HG03135 (cell line): ENCODE results near the gene RHNO1.

Experiments used
- ATAC-seq: cut with Tn5 transposase; IDR thresholded peaks from one replicate; pipeline ENCODE4 v1.9.1; 2021; ENCODE audit warnings: mild to moderate bottlenecking, moderate library complexity; ENCODE audit not compliant: unreplicated experiment

The RHNO1 gene, protein sequence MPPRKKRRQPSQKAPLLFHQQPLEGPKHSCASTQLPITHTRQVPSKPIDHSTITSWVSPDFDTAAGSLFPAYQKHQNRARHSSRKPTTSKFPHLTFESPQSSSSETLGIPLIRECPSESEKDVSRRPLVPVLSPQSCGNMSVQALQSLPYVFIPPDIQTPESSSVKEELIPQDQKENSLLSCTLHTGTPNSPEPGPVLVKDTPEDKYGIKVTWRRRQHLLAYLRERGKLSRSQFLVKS

DNA sequence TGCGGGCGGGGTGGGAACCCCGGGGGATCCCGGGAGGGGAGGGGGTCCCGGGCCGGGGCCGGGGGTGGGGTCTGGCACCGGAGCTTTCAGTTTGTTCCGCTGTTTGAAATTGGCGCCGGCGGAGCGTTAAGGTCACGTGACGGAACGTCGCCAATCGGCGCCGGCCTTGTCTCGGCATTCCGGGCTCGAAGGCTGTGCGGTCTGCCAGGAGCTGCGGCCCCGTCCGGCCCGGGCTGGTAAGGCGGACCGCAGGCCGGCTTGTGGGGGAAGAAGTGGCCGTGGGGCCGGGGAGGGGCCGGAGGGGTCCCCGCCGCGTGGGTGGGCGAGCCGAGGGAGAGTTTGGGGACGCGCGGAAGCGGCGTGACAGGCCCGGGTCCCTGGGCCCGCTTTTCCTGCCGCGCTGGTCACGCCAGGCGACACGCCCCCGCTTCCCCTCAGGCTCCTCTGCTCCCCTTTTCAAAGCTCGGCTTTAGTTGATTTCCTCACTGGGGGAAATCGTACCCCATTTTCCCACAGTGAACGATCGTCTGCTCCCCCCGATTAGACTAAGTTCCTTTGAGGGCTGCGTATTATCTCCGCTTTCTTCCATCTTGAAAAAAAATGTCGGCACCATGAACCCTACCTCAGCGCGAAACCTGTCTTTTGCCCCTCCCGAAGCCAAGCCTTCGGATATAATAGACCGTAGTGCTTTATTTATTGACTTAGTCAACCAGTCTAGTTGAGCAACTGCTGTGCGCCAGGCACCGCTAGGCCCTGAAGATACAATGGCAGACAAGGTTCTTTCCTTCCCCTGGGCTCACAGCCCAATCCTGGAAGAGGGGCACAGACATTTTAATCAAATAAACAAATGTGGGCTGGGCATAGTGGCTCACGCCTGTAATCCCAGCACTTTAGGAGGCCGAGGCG, at the start of gene RHNO1, which contains the start of gene FOXM1:
RHNO1 (plus strand) TSS at position 177 of the 906 bp plus-strand sequence. CDS start 8,144 bp downstream, outside the sequence.
FOXM1 (minus strand) TSS at position 128 of the 906 bp plus-strand sequence. CDS start 2,696 bp downstream, outside the sequence.
- ATAC-seq, result peak; percentile 66

DNA sequence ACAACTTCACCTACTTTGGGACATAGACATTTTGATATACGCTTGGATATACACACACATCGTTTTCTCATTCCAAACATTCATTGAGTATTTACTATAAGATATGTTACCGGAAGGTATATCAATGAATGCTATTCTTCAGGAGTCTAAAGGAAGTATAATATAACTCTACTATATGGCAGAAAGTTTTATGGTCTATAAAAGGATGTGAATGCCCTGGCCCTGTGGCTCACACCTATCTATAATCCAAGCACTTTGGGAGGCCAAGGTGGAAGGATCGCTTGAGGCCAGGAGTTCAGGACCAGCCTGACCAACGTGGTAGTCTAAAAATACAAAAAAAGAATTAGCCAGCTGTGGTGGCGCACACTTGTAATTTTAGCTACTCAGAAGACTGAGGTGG, 47.7 kb upstream of the RHNO1 start:
- ATAC-seq, result no peak

DNA sequence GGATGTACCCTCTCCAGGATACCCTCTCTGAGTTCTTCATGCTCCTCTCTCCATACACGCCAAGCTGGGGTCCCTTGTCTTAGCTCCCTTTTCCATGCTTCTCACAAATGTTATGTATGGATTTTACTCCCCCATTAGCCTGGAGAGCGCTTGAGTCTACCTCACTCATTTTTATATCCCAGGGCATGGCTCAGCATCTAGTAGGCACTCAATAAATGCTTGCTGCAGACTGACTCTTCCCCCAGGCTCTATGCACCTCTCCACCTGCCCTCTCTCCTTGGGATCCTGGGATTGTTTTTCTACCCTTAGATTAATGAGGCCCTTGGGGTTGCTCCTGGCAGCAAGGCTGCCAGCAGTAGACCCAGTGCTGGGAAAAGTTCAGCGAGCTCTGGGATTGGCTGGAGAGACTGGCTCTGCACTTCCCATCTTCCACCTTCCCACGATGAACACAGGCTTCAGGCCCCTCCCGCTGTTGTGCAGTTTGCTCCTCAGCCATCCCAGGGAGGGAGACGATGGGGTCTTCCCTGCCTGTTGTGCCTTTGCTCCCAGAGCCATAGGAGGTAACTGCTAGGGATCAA, 44.4 kb upstream of the RHNO1 start:
- ATAC-seq, result no peak

DNA sequence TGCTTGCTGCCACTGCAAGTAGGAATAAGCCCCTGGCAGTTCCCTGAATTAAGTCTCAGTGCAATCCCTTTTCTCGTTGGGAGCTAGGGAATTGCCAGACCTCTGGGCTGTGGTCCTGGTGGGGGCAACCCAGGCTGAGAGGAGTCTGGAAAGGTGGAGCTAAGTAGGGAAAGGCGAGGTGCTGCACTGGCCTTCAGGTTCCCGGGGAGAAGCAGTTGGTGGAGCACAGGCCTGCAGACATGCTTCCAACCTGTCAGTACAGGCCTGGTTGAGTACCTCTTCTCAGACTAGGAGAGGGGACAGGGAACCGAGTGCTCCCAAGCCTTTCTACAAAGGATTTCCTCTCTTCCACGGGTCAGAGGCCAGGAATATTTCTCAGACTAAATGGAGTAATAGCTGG, 43.7 kb upstream of the RHNO1 start:
- no peak for ATAC-seq

DNA sequence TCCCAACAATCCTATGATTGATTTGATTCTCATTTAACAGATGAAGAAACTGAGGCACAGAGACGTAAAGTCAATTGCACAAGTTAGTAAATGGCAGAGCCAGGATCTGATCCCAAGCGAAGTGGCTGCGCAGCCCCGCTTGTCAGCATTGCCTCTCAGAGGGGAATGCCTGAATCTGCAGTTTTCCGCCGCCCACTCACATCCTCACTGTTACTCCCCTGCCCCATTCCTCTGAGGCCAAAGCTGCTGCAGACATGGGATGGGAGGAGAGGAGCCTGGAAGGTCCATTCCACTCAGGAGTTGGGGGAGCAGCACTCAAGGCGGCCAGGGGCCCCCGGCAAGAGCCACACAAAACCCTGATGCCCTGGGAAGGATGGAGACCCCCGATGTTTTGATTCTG, 43.2 kb upstream of the RHNO1 start:
- no peak for ATAC-seq

DNA sequence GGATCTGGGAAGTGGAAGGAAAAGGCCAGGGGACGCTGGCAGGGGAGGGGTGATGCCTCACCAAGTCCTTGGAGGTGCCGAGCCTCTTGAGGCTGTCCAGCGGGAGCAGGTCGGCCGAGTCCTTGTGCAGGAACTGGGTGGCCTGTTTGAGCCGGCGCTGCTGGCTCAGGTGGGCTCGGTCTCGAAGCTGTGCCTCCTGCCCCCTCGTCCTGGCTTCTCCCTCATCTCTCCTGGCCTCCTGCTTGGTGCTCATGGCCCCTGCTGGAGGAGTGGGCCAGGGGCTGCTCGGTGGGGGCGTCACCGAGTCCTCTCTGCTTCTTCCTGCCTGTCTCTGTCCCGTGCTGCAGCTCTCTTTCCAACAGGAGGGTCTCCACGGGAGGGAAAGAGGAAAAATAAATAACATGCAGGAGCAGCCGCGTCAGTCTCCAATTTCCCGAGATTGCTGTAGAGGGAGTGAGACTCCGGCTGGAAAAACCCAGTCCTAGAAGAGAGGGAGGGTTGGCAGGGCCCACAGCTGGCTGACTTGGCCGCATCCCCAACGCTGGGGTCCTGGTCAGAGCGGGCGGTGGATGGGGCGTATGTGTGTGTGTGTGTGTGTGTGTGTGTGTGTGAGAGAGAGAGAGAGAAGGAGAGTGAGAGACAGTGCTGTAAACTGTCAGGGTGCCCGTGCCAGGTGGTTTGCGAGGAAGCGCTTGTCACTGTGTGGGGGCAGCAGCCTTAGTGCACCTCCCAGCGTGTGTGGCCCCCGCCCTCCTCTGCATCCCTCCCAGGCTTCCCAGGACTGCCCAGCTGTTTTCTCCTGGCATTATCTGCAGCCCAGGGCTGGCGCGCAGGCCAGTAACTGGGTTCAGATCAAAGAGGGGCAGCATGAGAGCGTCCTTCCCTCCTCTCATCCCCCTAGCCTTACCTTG, 42.2 kb upstream of the RHNO1 start, which contains the start of gene NRIP2:
NRIP2 (minus strand) TSS at position 455 of the 911 bp plus-strand sequence; CDS start at position 403, 52 bp downstream.
- no peak for ATAC-seq

DNA sequence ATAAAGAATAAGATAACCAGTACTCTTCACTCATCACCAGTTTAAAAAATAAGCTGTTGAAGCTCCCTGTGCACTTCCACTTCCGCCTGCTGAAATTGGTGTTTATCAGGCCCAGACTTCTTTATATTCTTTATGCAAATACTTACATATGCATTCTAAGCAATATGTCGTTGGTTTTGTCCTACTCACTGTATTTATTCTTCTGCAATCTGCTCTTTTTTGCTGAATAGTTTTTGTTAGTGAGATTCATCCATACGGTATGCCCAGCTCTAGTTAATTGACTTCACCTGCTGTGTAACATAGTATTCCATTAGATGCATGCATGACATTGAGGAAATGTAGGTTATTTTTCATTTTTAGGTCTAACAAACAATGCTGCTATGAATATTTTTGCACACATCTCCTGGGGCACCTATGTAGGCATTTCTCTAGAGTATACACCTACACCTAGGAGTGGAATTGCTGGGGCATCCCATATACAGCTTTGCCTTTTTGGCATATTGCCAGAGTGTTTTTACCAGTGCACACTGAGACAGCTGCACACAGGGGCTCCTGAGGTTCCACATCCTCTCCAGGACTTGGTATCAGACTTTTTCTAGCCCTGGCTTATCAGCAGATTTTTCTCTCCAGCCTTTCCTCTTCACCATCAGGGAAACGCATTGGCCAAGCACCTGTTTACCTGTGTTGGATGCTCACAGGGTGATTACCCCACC, 41.2 kb upstream of the RHNO1 start:
- ATAC-seq, result no peak

DNA sequence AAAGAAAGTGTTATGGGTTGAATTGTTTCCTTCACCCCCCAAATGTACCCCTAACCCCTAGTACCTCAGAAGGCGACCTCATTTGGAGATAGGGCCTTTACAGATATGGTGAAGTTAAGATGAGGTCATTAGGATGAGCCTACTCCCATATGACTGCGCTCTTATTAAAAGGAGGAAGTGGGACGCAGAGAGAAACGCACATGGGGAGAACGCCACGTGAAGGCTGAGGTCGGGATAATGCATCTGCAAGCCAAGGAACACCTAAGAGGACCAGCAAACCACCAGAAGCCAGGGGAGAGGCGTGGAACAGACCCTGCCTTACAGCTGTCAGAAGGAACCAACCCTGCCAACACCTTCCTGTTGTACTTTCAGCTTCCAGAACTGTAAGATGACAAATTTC, 40.4 kb upstream of the RHNO1 start:
- no peak for ATAC-seq

DNA sequence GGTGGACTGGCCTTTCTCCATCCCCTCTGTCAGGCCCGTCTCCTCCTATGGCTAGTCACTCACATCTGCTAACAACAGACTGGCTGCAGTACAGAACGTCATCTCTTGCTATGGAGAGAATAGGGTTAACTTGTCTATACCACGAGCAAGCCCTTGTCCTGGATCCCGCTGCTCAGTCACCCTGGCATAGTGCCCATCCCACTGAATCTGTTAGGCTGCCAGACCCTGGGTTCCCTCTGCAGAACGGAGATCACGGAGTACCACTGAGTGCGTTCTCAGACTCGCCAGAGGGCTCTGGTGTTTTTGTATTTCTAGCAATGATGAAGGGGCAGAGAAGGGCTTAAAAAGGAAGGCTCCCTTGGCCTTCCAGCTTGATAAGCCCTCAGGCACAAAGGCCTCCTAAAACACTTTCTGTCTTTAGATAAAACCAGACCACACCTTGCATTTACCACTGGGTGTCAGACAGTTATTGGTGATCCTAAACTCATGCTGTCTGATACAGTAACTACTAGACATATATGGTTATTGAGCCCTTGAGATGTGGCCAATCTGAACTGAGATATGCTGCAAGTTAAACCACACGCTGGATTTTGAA, 35.9 kb upstream of the RHNO1 start:
- no peak for ATAC-seq

DNA sequence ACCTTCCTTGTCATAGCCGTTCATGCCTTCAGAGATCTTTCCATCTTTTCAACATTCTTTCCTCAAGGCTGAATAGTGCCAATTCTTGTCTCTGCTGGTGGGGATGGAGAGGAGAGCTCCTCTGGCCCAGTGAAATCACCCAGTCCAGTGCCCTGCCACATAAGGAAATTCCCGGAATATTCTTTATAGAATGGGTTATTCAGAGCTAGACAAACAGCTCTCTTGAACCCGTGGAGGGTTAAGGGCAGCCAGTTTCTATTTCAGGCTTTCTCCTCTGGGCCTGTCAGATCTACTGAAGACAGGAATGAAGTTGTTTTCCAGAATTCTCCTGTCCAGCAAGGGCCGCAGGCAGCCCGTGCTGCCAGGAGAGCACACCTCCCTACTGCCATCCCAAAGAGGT, 34.1 kb upstream of the RHNO1 start:
- ATAC-seq, result no peak

DNA sequence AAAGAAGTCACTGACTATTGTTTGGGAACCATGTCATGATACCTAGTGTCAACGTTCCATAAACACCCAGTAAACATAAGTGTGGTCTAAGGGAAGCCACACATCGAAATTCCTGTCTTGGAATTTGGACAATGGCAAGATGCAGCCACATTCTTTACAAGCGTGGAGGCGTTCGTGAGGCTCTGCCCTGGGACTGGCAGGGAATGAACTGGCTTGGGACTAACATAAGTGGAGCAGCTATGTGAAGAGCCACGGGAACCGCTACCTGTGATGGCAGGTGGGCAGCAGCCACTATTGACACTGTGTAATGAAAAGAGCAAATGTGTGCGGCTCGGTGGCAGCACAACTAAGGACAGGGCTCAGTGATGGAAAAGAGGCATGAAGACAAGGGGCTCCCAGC, 32.2 kb upstream of the RHNO1 start:
- ATAC-seq, result no peak

DNA sequence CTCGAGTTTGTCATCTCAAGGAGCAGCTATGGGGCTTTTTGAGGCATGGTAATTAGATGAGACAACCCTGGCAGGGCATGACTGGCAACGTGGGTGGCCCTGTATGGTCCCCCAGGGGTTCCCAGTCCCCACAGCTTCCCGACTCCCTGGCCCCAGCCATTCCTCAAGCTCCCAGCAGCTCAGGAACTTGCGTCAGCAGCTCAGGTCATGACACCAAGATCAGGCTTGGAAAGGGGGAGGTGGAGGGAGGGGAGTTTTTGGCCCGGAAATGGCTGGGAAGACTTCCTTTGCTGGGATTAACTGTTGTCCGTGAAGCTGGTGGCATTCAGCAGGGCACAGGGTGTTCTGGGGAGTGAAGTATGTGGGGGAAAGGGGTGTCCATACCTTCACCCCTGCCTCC, 31.7 kb upstream of the RHNO1 start:
- no peak for ATAC-seq

DNA sequence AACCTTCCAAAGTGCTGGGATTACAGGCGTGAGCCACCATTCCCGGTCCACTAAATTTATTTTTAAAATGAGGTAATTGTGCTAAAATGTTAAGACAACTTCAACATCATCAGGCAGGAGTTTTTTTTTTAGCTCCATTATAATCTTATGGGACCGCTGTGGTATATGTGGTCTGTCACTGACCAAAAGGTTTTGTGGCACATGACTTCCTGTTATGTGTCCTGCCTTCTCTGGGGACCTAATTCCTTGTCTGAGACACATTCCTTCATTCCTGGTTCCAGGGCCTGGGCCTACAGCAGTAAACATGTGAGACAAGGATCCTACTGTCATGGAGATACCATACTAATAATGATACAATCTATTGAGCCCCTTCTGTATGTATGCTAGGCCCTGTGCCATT, 25.1 kb upstream of the RHNO1 start:
- no peak for ATAC-seq

DNA sequence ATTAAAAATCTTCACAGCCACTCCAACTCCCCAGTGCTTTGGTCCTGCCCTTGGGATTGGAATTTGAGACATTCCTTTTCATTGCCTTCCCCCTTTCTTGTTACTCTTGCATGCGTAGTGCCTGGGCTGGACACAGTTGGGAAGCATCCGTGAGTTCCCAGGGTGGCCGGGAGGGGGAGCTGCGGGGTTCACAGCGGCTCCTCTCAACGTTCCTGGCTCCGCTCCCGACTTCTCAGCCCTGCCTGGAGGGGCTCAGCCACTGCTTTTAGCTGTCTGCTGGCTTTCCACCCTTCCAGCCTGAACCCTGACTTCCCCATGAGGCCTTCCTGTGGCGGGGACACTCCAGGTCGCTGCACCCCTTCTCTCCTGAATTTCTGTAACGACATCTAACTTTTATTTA, 23.4 kb upstream of the RHNO1 start:
- no peak for ATAC-seq

DNA sequence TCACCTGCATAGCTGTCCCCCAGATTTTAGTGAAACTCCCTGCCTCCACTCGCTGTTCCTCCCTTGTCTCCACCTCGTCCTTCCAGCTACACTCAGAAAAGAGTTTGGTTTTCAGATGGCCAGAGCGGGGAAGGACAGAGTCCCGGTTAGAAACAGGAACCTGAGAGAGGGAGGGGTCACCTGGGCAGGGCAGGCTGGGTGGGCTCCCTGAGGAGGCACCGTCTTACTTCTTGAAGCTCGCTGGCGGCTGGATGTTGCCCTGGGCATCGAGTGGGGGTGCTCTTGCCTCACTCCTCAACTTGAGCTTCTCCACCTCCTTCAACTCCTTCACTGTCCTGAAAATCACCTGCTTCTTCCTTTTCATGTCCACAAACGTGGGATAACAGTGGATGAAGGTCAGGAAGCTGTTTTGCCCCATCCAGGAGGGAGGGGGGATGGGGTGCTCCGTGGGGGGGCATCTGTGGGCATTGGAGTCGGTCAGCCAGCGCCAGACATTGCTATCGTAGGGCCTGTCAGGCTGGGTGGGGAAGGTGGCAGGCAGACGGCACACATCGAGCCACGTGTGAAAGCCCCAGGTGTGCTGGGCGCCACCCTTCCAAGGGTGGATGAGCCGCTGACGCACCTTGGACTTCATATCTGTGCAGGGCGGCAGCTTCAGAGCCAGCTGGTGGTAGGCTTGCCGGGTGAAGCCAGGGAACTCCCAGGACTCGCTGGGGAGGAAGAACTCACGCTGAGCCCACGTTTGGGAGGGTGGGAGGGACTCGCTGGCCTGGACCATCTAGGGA, 22.2 kb upstream of the RHNO1 start:
- ATAC-seq, result no peak

DNA sequence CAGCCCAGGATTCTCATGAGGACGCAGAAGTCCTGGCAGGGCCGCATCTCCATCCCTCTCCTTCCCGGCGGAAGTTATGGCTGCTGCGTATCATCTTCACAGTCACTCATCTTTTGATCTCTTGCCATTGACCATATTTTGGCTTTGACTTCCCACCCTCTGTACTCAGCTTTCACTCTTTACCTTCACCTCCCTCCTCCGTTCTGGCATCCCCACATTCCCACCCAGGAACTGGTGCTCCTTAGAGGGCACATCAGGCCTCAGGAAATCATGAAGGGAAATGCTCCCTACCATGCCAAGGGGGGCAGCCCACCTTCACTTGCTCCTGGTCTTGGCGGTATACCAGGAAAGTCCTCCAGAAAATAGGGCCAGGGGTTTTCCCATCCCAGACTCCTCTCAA, 21.5 kb upstream of the RHNO1 start:
- no peak for ATAC-seq

DNA sequence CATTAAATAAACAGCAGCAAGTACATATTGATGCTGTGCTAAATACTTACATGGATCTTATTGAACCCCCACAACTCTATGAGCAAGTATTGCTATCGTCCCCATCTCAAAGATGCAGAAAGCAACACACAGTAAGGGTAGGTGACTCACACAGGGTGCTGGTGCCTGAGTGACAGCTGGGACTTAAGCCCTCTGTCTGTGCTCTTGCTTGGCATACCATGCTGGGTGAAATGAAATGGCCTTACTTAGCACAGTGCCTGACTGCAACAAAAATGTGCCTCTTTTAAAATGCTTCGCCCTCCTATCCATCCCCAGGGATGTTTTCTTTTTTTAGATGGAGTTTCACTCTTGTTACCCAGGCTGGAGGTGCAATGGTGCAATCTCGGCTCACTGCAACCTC, 21.0 kb upstream of the RHNO1 start:
- ATAC-seq, result no peak

DNA sequence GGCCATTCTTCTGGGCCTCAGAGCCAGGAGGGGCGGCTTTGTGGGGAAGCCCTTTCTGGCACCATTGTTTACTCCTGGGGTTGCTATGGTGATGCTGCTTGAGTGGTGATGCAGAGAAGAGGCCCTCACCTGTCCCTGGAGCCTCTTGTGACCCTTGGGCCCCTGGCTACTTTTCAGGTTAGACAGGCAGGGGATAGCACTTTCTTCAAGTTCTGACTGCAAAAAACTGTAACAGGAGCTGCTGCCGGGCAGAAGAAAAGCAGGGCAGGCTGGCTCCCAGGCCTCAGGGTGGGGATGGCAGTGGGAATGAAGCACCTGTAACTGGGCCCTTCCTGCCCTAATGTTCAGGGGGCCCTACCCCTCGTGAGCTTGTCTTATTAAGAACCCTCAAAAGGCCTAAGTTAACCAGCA, 20.0 kb upstream of the RHNO1 start, which contains the start of gene TEX52:
TEX52 (minus strand) TSS at position 19 of the 411 bp plus-strand sequence; CDS start at position 6, 13 bp downstream.
- no peak for ATAC-seq

DNA sequence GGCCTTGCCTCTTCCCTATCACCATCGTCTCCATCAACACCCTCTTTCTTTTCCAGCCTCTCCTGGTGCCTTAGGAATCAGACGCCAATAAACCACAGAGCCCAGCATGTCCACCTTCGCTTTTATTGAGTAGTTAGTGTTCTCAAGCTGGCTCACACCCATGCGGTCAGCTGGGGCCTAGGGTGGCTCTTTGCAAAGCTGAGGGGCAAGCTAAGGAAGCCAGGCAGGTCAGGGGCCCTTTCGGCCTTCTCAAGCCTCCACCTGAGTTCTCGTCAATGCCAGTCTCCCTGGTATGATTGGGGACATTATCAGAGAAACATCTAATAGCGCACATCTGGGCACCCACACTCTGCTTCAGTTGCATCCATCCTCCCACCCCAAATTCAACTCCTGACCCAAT, 19.4 kb upstream of the RHNO1 start:
- ATAC-seq, result no peak
